DND-41 (cell line): ENCODE data around the gene BMP7.

ENCODE experiments used
- EZH2 ChIP-seq: IDR thresholded peaks from 3 replicates; pipeline ENCODE4 v1.6.1; 2012; ENCODE audit warnings: borderline replicate concordance, low read depth, mild to moderate bottlenecking, moderate library complexity, low read length, inconsistent platforms; ENCODE audit not compliant: severe bottlenecking
- TF ChIP-seq, protein P1 (sequence below): IDR thresholded peaks from 2 replicates; pipeline ENCODE4 v1.5.1; 2012; ENCODE audit warnings: borderline replicate concordance, low read length, moderate library complexity, mild to moderate bottlenecking; ENCODE audit not compliant: poor library complexity, severe bottlenecking; ENCODE audit errors: extremely low read depth

GRCh38 chr20:57215426-57215825 is 51.0 kb downstream of the BMP7 start:
- TF ChIP-seq EZH2 = no peak
- TF ChIP-seq, protein P1, sequence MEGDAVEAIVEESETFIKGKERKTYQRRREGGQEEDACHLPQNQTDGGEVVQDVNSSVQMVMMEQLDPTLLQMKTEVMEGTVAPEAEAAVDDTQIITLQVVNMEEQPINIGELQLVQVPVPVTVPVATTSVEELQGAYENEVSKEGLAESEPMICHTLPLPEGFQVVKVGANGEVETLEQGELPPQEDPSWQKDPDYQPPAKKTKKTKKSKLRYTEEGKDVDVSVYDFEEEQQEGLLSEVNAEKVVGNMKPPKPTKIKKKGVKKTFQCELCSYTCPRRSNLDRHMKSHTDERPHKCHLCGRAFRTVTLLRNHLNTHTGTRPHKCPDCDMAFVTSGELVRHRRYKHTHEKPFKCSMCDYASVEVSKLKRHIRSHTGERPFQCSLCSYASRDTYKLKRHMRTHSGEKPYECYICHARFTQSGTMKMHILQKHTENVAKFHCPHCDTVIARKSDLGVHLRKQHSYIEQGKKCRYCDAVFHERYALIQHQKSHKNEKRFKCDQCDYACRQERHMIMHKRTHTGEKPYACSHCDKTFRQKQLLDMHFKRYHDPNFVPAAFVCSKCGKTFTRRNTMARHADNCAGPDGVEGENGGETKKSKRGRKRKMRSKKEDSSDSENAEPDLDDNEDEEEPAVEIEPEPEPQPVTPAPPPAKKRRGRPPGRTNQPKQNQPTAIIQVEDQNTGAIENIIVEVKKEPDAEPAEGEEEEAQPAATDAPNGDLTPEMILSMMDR = no peak
